ENCODE data around the gene SLC8A3. TPM values are rescaled to one million over a fixed set of nuclear protein-coding genes. Genes with fewer than 3 reads are reported as not detected.
"Not testable (repeated sequence)": the region's sequence is repeated elsewhere in the genome, so short reads cannot be mapped to it uniquely, and the experiment has no call there.

Gene SLC8A3, protein sequence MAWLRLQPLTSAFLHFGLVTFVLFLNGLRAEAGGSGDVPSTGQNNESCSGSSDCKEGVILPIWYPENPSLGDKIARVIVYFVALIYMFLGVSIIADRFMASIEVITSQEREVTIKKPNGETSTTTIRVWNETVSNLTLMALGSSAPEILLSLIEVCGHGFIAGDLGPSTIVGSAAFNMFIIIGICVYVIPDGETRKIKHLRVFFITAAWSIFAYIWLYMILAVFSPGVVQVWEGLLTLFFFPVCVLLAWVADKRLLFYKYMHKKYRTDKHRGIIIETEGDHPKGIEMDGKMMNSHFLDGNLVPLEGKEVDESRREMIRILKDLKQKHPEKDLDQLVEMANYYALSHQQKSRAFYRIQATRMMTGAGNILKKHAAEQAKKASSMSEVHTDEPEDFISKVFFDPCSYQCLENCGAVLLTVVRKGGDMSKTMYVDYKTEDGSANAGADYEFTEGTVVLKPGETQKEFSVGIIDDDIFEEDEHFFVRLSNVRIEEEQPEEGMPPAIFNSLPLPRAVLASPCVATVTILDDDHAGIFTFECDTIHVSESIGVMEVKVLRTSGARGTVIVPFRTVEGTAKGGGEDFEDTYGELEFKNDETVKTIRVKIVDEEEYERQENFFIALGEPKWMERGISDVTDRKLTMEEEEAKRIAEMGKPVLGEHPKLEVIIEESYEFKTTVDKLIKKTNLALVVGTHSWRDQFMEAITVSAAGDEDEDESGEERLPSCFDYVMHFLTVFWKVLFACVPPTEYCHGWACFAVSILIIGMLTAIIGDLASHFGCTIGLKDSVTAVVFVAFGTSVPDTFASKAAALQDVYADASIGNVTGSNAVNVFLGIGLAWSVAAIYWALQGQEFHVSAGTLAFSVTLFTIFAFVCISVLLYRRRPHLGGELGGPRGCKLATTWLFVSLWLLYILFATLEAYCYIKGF
- total RNA-seq = under 0.01 TPM in 1 of 2 replicates, not detected in the other

DNA sequence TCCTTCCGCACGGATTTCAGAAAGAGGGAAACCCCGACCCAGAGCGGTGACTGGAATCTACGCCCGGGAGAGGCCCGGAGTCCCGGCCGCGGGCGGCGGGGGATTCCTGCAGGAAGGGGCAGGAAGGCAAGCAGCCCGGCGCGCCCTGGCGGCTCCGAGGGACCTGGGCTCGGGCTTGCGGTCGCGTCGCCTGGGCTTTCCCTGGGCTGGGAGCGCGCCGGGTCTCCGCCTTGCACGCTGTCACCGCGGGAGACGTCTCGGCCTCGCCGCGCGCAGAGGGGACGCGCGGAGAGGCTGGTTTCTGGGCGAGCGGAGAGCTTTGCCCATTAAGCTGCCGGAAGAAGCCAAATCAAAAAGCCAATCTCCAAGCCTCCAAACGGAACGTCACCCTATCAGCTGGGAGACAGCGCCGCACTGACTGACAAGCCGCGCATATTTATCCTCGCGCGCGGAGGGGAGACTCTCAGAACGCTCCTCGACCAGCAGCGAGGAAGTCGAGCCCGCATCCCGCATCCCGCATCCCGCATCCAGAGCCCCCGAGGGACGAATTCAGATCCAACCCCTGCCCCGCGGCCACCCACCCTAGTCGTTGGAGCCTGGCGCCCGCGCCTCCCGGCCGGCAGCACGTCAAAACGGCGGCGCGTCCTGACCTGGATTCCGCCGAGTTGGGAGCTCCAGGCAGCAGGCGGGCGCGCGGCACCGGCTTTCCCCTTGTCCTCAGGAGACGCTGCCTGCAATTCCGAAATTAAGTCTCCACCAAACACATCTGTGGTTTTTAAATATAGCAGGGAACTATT, at the start of gene SLC8A3:
SLC8A3 (minus strand) TSS at position 293 of the 797 bp plus-strand sequence. CDS start 20,529 bp downstream, outside the sequence.
- TF ChIP-seq, protein P1, sequence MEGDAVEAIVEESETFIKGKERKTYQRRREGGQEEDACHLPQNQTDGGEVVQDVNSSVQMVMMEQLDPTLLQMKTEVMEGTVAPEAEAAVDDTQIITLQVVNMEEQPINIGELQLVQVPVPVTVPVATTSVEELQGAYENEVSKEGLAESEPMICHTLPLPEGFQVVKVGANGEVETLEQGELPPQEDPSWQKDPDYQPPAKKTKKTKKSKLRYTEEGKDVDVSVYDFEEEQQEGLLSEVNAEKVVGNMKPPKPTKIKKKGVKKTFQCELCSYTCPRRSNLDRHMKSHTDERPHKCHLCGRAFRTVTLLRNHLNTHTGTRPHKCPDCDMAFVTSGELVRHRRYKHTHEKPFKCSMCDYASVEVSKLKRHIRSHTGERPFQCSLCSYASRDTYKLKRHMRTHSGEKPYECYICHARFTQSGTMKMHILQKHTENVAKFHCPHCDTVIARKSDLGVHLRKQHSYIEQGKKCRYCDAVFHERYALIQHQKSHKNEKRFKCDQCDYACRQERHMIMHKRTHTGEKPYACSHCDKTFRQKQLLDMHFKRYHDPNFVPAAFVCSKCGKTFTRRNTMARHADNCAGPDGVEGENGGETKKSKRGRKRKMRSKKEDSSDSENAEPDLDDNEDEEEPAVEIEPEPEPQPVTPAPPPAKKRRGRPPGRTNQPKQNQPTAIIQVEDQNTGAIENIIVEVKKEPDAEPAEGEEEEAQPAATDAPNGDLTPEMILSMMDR (IDR thresholded peaks at IDR 0.05; ENCODE audit: insufficient read depth, low read length, severe bottlenecking) = no peak
- FAIRE-seq = no peak
- H3K4me3 ChIP-seq (ENCODE audit: low read depth, low read length) = peak within 1 kb of the TSS; percentile 39
- H3K27me3 ChIP-seq (ENCODE audit: control insufficient read depth, insufficient read depth, low read length) = peaks cover 3% of the 10 kb centered on the region
- DNase-seq (ENCODE audit: low read depth) = peak; percentile 53
- H3K36me3 ChIP-seq (ENCODE audit: control insufficient read depth, insufficient read depth, low read length) = no peaks in the 10 kb centered on the region

DNA sequence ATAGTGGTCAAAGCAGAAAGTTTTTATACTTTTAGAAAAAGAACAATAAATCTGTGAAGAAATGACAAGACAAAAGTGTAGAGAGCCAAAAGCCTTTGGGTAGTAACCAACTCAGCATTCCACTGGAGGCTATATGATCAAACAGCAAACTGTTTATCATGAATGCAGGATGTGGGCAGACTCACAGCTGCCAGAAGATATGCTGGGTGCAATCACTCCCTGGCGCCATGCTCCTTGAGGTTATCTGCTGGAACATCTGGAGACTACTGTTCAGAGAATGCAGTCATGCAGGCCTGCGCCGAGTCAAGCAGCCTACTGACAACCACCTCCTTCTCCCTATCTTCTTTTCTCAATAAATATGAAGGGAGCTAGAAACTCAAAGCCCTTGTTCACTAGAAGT, 49.0 kb upstream of the SLC8A3 start:
- no peak for FAIRE-seq
- TF ChIP-seq, protein P1 (IDR thresholded peaks at IDR 0.05; ENCODE audit: insufficient read depth, low read length, severe bottlenecking) = no peak
- Histone ChIP-seq H3K36me3 (ENCODE audit: control insufficient read depth, insufficient read depth, low read length) (no peaks in the 10 kb centered on the region), H3K27me3 (ENCODE audit: control insufficient read depth, insufficient read depth, low read length) (no peaks in the 10 kb centered on the region), H3K4me3 (ENCODE audit: low read depth, low read length) (no peak overlapping the region)
- no peak for DNase-seq (ENCODE audit: low read depth)

DNA sequence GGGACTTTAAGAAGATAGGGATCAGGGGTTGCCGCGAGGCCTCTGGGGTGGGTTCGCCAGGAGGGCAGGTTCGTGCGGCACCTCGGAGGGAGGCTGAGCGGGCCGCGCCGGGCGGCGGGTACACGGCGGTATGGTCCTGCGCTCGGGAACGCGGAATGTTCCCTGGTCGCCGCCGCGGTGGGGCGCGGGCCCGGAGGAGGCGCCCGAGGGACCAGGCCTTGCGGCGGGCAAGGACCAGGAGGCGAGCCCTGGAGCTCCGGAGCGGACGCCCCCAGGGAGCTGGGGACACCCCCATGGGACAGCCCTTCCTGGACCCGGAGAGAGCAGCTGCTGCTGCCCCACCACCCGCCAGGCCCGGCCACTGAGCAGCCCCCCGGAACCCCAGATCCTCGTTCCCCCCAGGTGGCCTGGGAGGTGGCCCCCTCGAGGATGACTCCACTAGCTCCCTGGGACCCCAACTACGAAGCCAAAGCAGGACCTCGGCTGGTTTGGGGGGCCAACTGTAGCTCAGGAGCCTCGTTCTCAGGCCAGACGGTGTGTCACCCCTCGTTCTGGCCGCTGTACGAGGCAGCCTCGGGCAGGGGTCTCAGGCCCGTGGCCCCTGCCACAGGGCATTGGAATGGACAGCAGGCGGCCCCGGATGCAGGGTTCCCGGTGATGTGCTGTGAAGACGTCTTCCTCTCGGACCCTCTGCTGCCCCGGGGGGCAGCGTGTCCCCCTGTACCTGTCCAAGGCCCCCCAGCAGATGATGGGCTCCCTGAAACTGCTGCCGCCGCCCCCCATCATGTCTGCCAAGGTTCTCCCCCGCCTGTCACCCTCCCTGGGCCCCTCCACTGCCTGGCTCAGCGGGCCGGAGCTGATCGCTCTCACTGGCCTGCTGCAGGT, 45.6 kb upstream of the SLC8A3 start:
- H3K4me3 ChIP-seq (ENCODE audit: low read depth, low read length) = no peak overlapping the region
- DNase-seq (ENCODE audit: low read depth) (no peak), FAIRE-seq (no peak)
- H3K27me3 ChIP-seq (ENCODE audit: control insufficient read depth, insufficient read depth, low read length) = no peaks in the 10 kb centered on the region
- no peaks in the 10 kb centered on the region for H3K36me3 ChIP-seq (ENCODE audit: control insufficient read depth, insufficient read depth, low read length)
- TF ChIP-seq, protein P1 (IDR thresholded peaks at IDR 0.05; ENCODE audit: insufficient read depth, low read length, severe bottlenecking) = no peak

DNA sequence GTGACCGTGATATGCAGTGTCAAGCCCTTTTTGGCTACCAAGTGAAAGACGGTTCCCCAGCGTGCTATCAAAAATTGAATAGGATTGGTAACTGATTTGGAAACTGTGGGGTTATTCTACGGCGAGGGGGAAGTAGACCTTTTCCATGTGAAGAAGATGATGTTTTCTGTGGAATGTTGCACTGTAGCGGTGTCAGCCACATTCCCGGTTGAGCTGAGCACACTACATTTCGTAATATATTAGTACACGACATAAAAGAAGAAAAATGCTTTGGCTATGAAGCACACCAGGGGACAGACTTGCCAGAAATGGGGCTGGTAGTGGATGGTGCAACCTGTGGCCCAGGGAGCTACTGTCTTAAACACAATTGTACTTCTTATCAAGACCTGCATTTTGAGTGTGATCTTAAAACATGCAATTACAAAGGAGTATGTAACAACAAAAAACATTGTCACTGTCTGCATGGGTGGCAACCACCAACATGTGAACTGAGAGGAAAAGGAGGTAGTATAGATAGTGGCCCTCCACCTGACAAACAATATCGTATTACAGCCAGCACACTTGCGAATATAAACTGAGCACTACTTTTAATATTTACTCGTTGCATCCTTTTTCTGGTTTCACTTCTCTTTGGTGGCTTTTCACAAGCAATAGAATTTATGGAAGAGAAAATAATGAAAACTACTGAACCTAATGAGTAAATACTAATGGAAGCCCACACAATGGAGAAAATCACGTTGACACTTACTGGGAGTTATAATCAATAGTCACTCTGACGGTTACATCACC, 43.2 kb upstream of the SLC8A3 start:
- not testable (repeated sequence) for DNase-seq (ENCODE audit: low read depth); H3K4me3 ChIP-seq (ENCODE audit: low read depth, low read length); FAIRE-seq; H3K27me3 ChIP-seq (ENCODE audit: control insufficient read depth, insufficient read depth, low read length); H3K36me3 ChIP-seq (ENCODE audit: control insufficient read depth, insufficient read depth, low read length)

DNA sequence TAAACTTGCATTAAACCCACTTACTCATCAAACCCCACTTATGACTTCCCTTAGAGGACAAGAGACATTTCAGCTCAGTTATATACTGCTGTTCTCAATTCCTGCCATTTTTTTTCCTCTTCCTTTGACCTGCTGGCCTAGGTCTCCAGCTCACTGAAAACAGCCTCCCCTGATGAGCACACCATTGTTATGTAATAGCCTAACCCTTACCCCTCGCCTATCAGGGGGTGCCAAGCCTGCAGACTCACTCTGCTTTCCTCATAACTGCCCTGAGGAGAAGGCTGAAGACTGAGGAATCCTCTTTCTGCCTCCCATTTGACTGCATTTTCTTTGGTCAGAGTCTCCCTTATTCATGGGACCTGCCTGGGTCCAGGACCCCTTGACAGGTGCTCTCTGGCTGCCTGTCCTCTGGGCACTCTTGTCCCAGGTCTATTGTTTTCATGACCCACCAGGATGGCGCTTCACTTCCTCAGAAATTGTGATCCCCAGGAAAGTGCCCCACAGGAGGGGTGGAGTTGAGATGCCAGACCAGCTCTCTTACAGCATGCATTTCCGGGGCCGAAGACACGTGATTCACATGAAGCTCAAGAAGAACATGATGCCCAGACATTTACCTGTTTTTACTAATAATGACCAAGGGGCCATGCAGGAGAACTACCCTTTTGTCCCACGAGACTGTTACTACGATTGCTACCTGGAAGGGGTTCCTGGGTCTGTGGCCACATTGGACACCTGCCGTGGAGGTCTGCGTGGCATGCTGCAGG, 41.3 kb upstream of the SLC8A3 start:
- not testable (repeated sequence) for H3K4me3 ChIP-seq (ENCODE audit: low read depth, low read length); H3K36me3 ChIP-seq (ENCODE audit: control insufficient read depth, insufficient read depth, low read length); DNase-seq (ENCODE audit: low read depth); H3K27me3 ChIP-seq (ENCODE audit: control insufficient read depth, insufficient read depth, low read length)
- peak; percentile 90 for FAIRE-seq
